Measurements from ENCODE around the gene TGM2. TPM values are rescaled to one million over a fixed set of nuclear protein-coding genes. Genes with fewer than 3 reads are reported as not detected.
A peak's percentile ranks its signal among the peaks of the same experiment; 100 is the strongest.

Gene TGM2
- total RNA-seq, 4 donors from 2014 or later, result 72.0 to 200 (median 73.4) TPM

- DNase-seq (ENCODE audit: low spot score) (no peak), ATAC-seq (ENCODE audit: low FRiP score) (no peak)
- no peak for TF ChIP-seq CTCF (IDR thresholded peaks at IDR 0.05)
Observed at GRCh38 chr20:38130687-38131587, 34.1 kb downstream of the TGM2 start.

- TF ChIP-seq CTCF (IDR thresholded peaks at IDR 0.05), result no peak
- ATAC-seq (ENCODE audit: low FRiP score) (no peak), DNase-seq (ENCODE audit: low spot score) (no peak)
Observed at GRCh38 chr20:38129893-38130609, 35.0 kb downstream of the TGM2 start.

- no peak for DNase-seq (ENCODE audit: low spot score)
- no peak for TF ChIP-seq CTCF (IDR thresholded peaks at IDR 0.05)
- ATAC-seq (ENCODE audit: low FRiP score), result no peak
Observed at GRCh38 chr20:38129248-38129865, 35.7 kb downstream of the TGM2 start.

- no peak for TF ChIP-seq CTCF (IDR thresholded peaks at IDR 0.05)
- ATAC-seq (ENCODE audit: low FRiP score), result no peak
- no peak for DNase-seq (ENCODE audit: low spot score)
Observed at GRCh38 chr20:38128691-38129090, 36.4 kb downstream of the TGM2 start.

GRCh38 chr20:38127920-38128528, 37.0 kb downstream of the TGM2 start:
- ATAC-seq (ENCODE audit: low FRiP score), result no peak
- DNase-seq (ENCODE audit: low spot score), result no peak
- TF ChIP-seq CTCF (IDR thresholded peaks at IDR 0.05), result no peak

- peak; percentile 65 for ATAC-seq (ENCODE audit: low FRiP score)
- TF ChIP-seq CTCF (IDR thresholded peaks at IDR 0.05), result no peak
- DNase-seq (ENCODE audit: low spot score), result no peak
Observed at GRCh38 chr20:38126932-38127621, 38.0 kb downstream of the TGM2 start.
